ENCODE data around the gene COMMD7. TPM values are rescaled to one million over a fixed set of nuclear protein-coding genes. Genes with fewer than 3 reads are reported as not detected.

Gene COMMD7
- total RNA-seq, 1 experiment from 2014 or later = 13.2 TPM

GRCh38 chr20:32711346-32711745 is 31.9 kb downstream of the COMMD7 start:
- Histone ChIP-seq H3K4me1 (ENCODE audit: control insufficient read depth in 1 of 2, insufficient read depth in 2 of 2, low read length in 2 of 2) (no peaks in the 10 kb centered on the region; a peak in 1 of 4 replicates), H2AFZ (ENCODE audit: low read depth, low read length, poor library complexity, severe bottlenecking) (no peak overlapping the region), H3K79me2 (ENCODE audit: insufficient read depth, low read length) (no peaks in the 10 kb centered on the region), H3K9me3 (ENCODE audit: control insufficient read depth in 1 of 2, insufficient read depth in 1 of 2, low read depth in 1 of 2, low read length in 2 of 2) (no peaks in the 10 kb centered on the region), H3K27ac (ENCODE audit: low read depth, low read length) (no peak overlapping the region), H3K9ac (ENCODE audit: low read length) (no peak overlapping the region), H3K4me3 (replicated peaks in 1 of 2; ENCODE audit: low read depth in 1 of 2, low read length in 2 of 2) (no peak overlapping the region), H3K36me3 (ENCODE audit: control insufficient read depth in 1 of 2, insufficient read depth in 2 of 2, low read length in 2 of 2) (no peaks in the 10 kb centered on the region), H3K27me3 (ENCODE audit: insufficient read depth, low read length) (no peaks in the 10 kb centered on the region), H3K4me2 (ENCODE audit: low read length) (no peak overlapping the region), H4K20me1 (ENCODE audit: insufficient read depth) (no peaks in the 10 kb centered on the region), H3K9me2 (ENCODE audit: insufficient read depth) (no peaks in the 10 kb centered on the region)
- intact Hi-C loops (cut with micrococcal nuclease) = no loop called here
- ChIA-PET RAD21 (ENCODE audit: low non-redundant PET in 1 of 2, low total read pairs in 2 of 2, uncharacterized antibody in 2 of 2, unreplicated experiment in 2 of 2) (no interaction called here), POLR2A (interaction anchor here (0.7 kb wide), 1 partner anchor 20 kb away, joined by 3 read pairs; no protein-coding TSS in a partner anchor), CTCF (no interaction called here)
- DNase-seq (ENCODE audit: low read depth, low spot score) (no peak), ATAC-seq (no peak)
- no TSS peak for BruUV-seq (replicated peaks)
- TF ChIP-seq POLR2AphosphoS5 (IDR thresholded peaks at IDR 0.05; ENCODE audit: low read depth, low read length) (no peak), CTCF (IDR thresholded peaks at IDR 0.05 in 2 of 3, conservative IDR thresholded peaks at IDR 0.05 in 1 of 3; ENCODE audit: borderline replicate concordance in 1 of 3, insufficient read depth in 1 of 3, low read depth in 2 of 3, low read length in 2 of 3) (no peak), FOSL1 (IDR thresholded peaks at IDR 0.05; ENCODE audit: low read depth) (no peak), CEBPB (IDR thresholded peaks at IDR 0.05; ENCODE audit: low read depth) (no peak), SRF (IDR thresholded peaks at IDR 0.05; ENCODE audit: low read depth) (no peak), ZFX (IDR thresholded peaks at IDR 0.05) (no peak), ZNF274 (IDR thresholded peaks at IDR 0.05; ENCODE audit: low read depth, low read length) (no peak), ZBTB33 (IDR thresholded peaks at IDR 0.05; ENCODE audit: extremely low read depth, insufficient replicate concordance, low read length) (no peak)

All from HCT116 (cell line).